HCT116 (cell line): ENCODE data around the gene PAGR1.
A peak's percentile ranks its signal among the peaks of the same experiment; 100 is the strongest.

Experiments used
- ATF3 ChIP-seq: IDR thresholded peaks from 2 replicates; pipeline ENCODE4 v1.6.1; 2012
- CEBPB ChIP-seq: IDR thresholded peaks from 2 replicates; pipeline ENCODE4 v1.6.1; 2012; ENCODE audit warnings: low read depth
- CTCF ChIP-seq, 3 experiments: fragments of 200-600 bp in 1 of 3; sonication (generic) in 1 of 3; IDR thresholded peaks in 2 of 3; conservative IDR thresholded peaks in 1 of 3; 2 replicates each; pipeline ENCODE4 v1.5.1; 2012 to 2017; ENCODE audit warnings: low read depth in 2 of 3, low read length in 2 of 3, antibody characterized with exemption in 1 of 3, borderline replicate concordance in 1 of 3, control low read depth in 1 of 3, mild to moderate bottlenecking in 1 of 3, mixed read lengths in 1 of 3, mixed run types in 1 of 3, moderate library complexity in 1 of 3; ENCODE audit not compliant: insufficient read depth in 1 of 3
- EZH2 ChIP-seq: fragments of 200-600 bp; sonication (generic); IDR thresholded peaks from 2 replicates; pipeline ENCODE4 v1.6.1; 2017; ENCODE audit warnings: antibody characterized with exemption, mixed run types
- EZH2phosphoT487 ChIP-seq: fragments of 200-600 bp; IDR thresholded peaks from 2 replicates; pipeline ENCODE4 v1.6.1; 2018; ENCODE audit warnings: antibody characterized with exemption, borderline replicate concordance
- POLR2A ChIP-seq: IDR thresholded peaks from 2 replicates; pipeline ENCODE4 v1.7.0; 2011; ENCODE audit warnings: borderline replicate concordance; ENCODE audit not compliant: insufficient read depth, insufficient read length; ENCODE audit errors: extremely low read depth
- POLR2AphosphoS5 ChIP-seq: IDR thresholded peaks from 2 replicates; pipeline ENCODE4 v1.6.1; 2011; ENCODE audit warnings: mild to moderate bottlenecking, low read depth, low read length, moderate library complexity
- TCF7L2 ChIP-seq: IDR thresholded peaks from 2 replicates; pipeline ENCODE4 v1.7.0; 2011; ENCODE audit warnings: borderline replicate concordance, inconsistent platforms; ENCODE audit not compliant: insufficient read depth, insufficient read length; ENCODE audit errors: extremely low read depth
- YY1 ChIP-seq: IDR thresholded peaks from 2 replicates; pipeline ENCODE4 v1.6.1; 2011; ENCODE audit warnings: low read length, low read depth, moderate library complexity, mild to moderate bottlenecking; ENCODE audit not compliant: insufficient replicate concordance; ENCODE audit errors: extremely low read depth
- ZNF274 ChIP-seq: fragments of 200-500 bp; sonication (Bioruptor generic); IDR thresholded peaks from 2 replicates; pipeline ENCODE4 v1.6.1; 2014; ENCODE audit warnings: mild to moderate bottlenecking, low read depth, low read length, inconsistent platforms
- TF ChIP-seq, protein P1 (sequence below): IDR thresholded peaks from 2 replicates; pipeline ENCODE4 v1.6.1; 2012

DNA sequence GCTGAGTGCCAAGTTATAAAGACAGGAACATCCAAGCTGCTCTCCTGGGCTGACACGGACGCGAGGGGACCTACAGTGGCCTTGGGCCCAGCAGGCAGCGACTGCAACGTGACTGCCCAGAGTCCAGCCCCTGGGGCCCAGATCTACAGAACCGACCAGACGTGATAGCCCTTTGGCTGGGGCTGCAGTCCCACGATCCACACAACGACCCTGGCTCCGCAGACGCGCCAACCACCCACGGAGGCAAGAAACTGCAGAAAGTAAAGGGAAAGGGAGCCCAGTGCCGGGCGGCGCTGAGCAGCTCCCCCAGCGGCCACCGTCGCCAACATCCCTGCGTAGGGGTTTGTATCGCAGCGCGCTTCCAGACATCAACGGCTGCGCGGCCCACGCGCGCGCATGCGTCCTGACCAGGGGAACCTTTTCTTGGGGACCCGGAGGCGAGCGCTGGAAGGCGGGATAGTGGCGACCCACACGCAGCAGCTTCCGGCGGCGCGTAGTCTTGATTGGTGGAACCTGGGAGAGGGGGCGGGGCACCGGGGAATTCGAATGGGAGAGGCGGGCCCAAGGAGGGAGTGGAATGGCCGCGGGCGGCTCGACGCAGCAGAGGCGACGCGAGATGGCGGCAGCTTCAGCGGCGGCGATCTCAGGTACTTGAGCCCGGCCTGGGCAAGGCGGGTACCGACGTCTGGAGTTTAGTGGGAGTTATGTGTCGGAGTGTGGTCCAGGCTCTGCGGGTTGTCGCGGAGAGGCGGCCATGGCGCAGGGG, 25.6 kb upstream of the PAGR1 start, which contains the start of gene KIF22:
- TF ChIP-seq CEBPB (no peak), EZH2 (no peak), CTCF (IDR thresholded peaks at IDR 0.05 in 2 of 3, conservative IDR thresholded peaks at IDR 0.05 in 1 of 3; ENCODE audit: borderline replicate concordance in 1 of 3, insufficient read depth in 1 of 3, low read depth in 2 of 3, low read length in 2 of 3) (peak; percentile 13 to 66 (median 62); a peak in 5 of 6 replicates), TCF7L2 (peak; percentile 38), YY1 (peak; percentile 90), EZH2phosphoT487 (no peak), ZNF274 (no peak), POLR2A (peak; percentile 77), POLR2AphosphoS5 (peak; percentile 80), ATF3 (no peak)
- TF ChIP-seq, protein P1, sequence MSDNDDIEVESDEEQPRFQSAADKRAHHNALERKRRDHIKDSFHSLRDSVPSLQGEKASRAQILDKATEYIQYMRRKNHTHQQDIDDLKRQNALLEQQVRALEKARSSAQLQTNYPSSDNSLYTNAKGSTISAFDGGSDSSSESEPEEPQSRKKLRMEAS: peak; percentile 88
